Activated B cell treated with CpG ODN at 0.5 μM for 24 hours (primary cell): ENCODE results near the gene TPRN. TPM values are rescaled to one million over a fixed set of nuclear protein-coding genes. Genes with fewer than 3 reads are reported as not detected.

ENCODE experiments used
- ATAC-seq: fragments of 200-7000 bp; cut with Tn5 transposase; one replicate; pipeline ENCODE4 v1.10.0; 2021; ENCODE audit warnings: low read depth, mild to moderate bottlenecking, moderate library complexity
- CTCF ChIA-PET: fragments of 350-600 bp; sonication (Branson Sonifier 250); formaldehyde crosslinking; loops from one replicate; lab custom pipeline; 2021; ENCODE audit warnings: antibody characterized with exemption; lab: Charles Lee
- POLR2A ChIA-PET: fragments of 350-600 bp; sonication (Branson Sonifier 250); formaldehyde crosslinking; loops from one replicate; lab custom pipeline; 2021; ENCODE audit warnings: antibody characterized with exemption; lab: Charles Lee
- DNase-seq: peaks from one replicate; pipeline ENCODE4 v3.0.0; 2022
- H3K27ac Mint-ChIP-seq: one replicate; pipeline ENCODE4 v1.8.0; 2020; ENCODE audit warnings: mixed read lengths
- H3K27me3 Mint-ChIP-seq: one replicate; pipeline ENCODE4 v1.8.0; 2021; ENCODE audit warnings: mixed read lengths
- H3K36me3 Mint-ChIP-seq: one replicate; pipeline ENCODE4 v1.8.0; 2021; ENCODE audit warnings: low read depth, mixed read lengths
- H3K4me1 Mint-ChIP-seq: one replicate; pipeline ENCODE4 v1.8.0; 2021; ENCODE audit warnings: mixed read lengths
- H3K4me3 Mint-ChIP-seq: one replicate; pipeline ENCODE4 v1.8.0; 2020; ENCODE audit warnings: mild to moderate bottlenecking, mixed read lengths
- H3K9me3 Mint-ChIP-seq: one replicate; pipeline ENCODE4 v1.8.0; 2020; ENCODE audit warnings: mixed read lengths
- intact Hi-C: fragments of 100-400 bp; cut with micrococcal nuclease; formaldehyde crosslinking; loops from one replicate; pipeline ENCODE4 v1.15.1; 2024
- total RNA-seq: library from RNA; stranded (reverse); gene quantifications from 2 replicates; pipeline ENCODE4 v1.2.3, GENCODE V29; 2022
- TF ChIP-seq, protein P1 (sequence below): fragments of 200-600 bp; IDR thresholded peaks from one replicate; pipeline ENCODE4 v1.8.0; 2022; ENCODE audit warnings: antibody characterized with exemption, mild to moderate bottlenecking

The TPRN gene
- total RNA-seq, 1 donor from 2014 or later = 11.4 TPM

DNA sequence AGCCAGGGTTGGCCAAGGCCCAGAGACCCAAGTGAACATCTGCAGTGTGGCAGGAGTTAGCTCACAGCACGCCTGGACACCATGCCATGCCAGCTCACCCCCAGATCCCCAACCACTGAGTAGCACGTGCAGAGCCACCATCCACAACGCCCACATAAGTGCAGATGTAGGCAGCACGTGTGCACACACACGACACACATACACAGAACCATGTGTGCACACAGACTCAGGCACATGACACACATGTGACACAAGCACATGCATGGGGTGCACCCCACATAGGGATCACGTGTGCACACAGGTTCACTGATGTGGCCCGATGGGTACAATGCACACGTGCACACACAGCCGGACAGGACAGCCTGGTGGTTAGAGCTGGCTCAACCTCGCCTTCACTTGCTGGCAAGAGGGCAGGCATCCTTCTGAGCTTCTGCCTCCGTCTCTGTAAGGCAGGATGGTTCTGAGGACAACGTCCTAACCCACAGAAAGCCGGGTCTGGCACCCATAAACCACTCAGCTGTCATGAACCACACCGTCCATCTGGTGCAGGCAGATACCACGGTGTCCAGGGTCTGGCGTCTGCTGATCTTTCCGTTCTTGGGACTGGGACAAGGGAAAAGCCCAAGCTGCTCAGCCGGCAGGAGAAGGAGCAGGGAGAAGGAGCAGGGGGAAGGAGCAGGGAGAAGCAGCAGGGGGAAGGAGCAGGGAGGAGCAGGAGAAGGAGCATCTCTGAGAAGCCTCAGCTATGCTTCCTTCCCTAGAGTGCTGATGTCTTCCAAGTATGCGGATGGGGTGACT lies 42.7 kb downstream of the TPRN start:
- DNase-seq (no peak), ATAC-seq (no peak)
- TF ChIP-seq, protein P1, sequence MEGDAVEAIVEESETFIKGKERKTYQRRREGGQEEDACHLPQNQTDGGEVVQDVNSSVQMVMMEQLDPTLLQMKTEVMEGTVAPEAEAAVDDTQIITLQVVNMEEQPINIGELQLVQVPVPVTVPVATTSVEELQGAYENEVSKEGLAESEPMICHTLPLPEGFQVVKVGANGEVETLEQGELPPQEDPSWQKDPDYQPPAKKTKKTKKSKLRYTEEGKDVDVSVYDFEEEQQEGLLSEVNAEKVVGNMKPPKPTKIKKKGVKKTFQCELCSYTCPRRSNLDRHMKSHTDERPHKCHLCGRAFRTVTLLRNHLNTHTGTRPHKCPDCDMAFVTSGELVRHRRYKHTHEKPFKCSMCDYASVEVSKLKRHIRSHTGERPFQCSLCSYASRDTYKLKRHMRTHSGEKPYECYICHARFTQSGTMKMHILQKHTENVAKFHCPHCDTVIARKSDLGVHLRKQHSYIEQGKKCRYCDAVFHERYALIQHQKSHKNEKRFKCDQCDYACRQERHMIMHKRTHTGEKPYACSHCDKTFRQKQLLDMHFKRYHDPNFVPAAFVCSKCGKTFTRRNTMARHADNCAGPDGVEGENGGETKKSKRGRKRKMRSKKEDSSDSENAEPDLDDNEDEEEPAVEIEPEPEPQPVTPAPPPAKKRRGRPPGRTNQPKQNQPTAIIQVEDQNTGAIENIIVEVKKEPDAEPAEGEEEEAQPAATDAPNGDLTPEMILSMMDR = no peak
- peaks cover 21% of the 10 kb centered on the region for H3K4me1 Mint-ChIP-seq
- intact Hi-C loops = no loop called here
- peaks cover 33% of the 10 kb centered on the region for H3K27me3 Mint-ChIP-seq
- no peak overlapping the region for H3K27ac Mint-ChIP-seq
- POLR2A ChIA-PET = interaction anchor here (0.5 to 1.3 kb wide), 3 partner anchors 65 to 90 kb away, joined by 3 to 5 read pairs (median 4); no protein-coding TSS in a partner anchor
- H3K9me3 Mint-ChIP-seq = no peaks in the 10 kb centered on the region
- CTCF ChIA-PET = no interaction called here
- no peaks in the 10 kb centered on the region for H3K36me3 Mint-ChIP-seq
- H3K4me3 Mint-ChIP-seq = no peak overlapping the region

GRCh38 chr9:137156567-137157375 lies 43.8 kb downstream of the TPRN start:
- DNase-seq (peak; percentile 43), ATAC-seq (peak; percentile 81)
- CTCF ChIA-PET = interaction anchor here (0.6 kb wide), 1 partner anchor 110 kb away, joined by 3 read pairs; no protein-coding TSS in a partner anchor
- H3K36me3 Mint-ChIP-seq = no peaks in the 10 kb centered on the region
- no peaks in the 10 kb centered on the region for H3K9me3 Mint-ChIP-seq
- H3K27me3 Mint-ChIP-seq = peaks cover 31% of the 10 kb centered on the region
- H3K27ac Mint-ChIP-seq = no peak overlapping the region
- H3K4me3 Mint-ChIP-seq = peak overlapping the region; percentile 56
- peaks cover 25% of the 10 kb centered on the region for H3K4me1 Mint-ChIP-seq
- intact Hi-C loops = no loop called here
- POLR2A ChIA-PET = interaction anchor here (0.5 to 1.3 kb wide), 5 partner anchors 29 to 83 kb away, joined by 3 to 5 read pairs (median 4); no protein-coding TSS in a partner anchor
- TF ChIP-seq, protein P1 = no peak

GRCh38 chr9:137152844-137153405 lies 47.6 kb downstream of the TPRN start:
- CTCF ChIA-PET = no interaction called here
- intact Hi-C loops = no loop called here
- POLR2A ChIA-PET = no interaction called here

GRCh38 chr9:137150617-137151457 lies 49.7 kb downstream of the TPRN start:
- Mint-ChIP-seq H3K27me3 (peaks cover 9% of the 10 kb centered on the region), H3K4me3 (peak overlapping the region; percentile 52), H3K27ac (peak overlapping the region; percentile 92), H3K4me1 (peaks cover 14% of the 10 kb centered on the region), H3K36me3 (no peaks in the 10 kb centered on the region), H3K9me3 (no peaks in the 10 kb centered on the region)
- TF ChIP-seq, protein P1 = no peak
- ChIA-PET POLR2A (interaction anchor here (0.6 to 3.1 kb wide), 23 partner anchors 11 to 842 kb away, joined by 3 to 76 read pairs (median 5); partner anchors contain the start of genes ANAPC2, GRIN1, MAN1B1 and SSNA1), CTCF (interaction anchor here (0.6 to 1.1 kb wide), 4 partner anchors 14 to 116 kb away, joined by 3 to 4 read pairs (median 3); partner anchors contain the start of gene TPRN)
- peak; percentile 67 for DNase-seq
- intact Hi-C loops = loop anchor here (1.0 to 2.0 kb wide), 8 partner anchors 22 to 360 kb away; partner anchors contain the start of genes ANAPC2, MAN1B1, PAXX and RNF208
- peak; percentile 67 for ATAC-seq

More at GRCh38 chr9:137152844-137153405, 47.6 kb downstream of the TPRN start:
- Mint-ChIP-seq H3K9me3 (no peaks in the 10 kb centered on the region), H3K27me3 (peaks cover 13% of the 10 kb centered on the region), H3K27ac (no peak overlapping the region), H3K36me3 (no peaks in the 10 kb centered on the region), H3K4me3 (no peak overlapping the region), H3K4me1 (peaks cover 19% of the 10 kb centered on the region)
- no peak for ATAC-seq
- TF ChIP-seq, protein P1 = no peak
- DNase-seq = no peak
